Measurements from ENCODE around the gene SERF2. TPM values are rescaled to one million over a fixed set of nuclear protein-coding genes. Genes with fewer than 3 reads are reported as not detected.

Gene SERF2
- total and polyA plus RNA-seq, 10 of the 15 experiments (the other 5 are each of a cell fraction or from before 2014, with no cell fraction given): 464 to 4,159 (median 1,014) TPM

DNA sequence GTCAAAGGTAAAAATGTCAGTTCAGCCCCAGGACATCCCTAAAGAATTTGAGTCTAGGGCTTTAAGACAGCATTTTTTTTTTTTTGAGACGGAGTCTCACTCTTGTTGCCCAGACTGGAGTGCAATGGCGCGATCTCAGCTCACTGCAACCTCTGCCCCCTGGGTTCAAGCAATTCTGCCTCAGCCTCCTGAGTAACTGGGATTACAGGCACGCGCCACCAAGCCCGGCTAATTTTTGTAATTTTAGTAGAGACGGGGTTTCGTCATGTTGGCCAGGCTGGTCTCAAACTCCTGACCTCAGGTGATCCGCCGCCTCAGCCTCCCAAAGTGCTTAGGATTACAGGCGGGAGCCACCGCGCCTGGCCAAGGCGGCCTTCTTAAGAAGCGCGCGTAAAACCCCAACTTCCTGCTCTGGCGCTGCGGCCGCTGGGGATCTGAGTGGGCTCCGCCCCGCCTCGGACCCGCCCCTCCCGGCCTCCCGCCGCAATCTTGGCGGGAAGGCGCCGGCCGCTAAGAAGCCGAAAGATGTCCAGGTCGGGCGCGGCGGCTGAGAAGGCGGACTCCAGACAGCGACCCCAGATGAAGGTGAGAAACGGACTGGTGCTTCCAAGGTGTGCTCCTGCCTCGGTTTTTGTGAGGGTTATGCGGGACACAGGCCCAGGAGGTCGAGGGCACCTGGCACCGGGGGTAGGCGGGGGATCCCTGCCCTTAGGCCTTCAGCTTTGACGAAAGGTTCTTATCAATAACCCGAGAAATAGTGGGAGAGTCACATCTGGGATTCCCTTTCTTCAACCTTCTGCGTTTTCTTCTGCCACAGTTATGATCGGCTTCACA lies 34.6 kb downstream of the SERF2 start, which contains the start of gene WDR76 (continued):
- TF ChIP-seq, protein P1, sequence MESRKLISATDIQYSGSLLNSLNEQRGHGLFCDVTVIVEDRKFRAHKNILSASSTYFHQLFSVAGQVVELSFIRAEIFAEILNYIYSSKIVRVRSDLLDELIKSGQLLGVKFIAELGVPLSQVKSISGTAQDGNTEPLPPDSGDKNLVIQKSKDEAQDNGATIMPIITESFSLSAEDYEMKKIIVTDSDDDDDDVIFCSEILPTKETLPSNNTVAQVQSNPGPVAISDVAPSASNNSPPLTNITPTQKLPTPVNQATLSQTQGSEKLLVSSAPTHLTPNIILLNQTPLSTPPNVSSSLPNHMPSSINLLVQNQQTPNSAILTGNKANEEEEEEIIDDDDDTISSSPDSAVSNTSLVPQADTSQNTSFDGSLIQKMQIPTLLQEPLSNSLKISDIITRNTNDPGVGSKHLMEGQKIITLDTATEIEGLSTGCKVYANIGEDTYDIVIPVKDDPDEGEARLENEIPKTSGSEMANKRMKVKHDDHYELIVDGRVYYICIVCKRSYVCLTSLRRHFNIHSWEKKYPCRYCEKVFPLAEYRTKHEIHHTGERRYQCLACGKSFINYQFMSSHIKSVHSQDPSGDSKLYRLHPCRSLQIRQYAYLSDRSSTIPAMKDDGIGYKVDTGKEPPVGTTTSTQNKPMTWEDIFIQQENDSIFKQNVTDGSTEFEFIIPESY (IDR thresholded peaks at IDR 0.05): no peak
- TF ChIP-seq SRF (IDR thresholded peaks at IDR 0.05; ENCODE audit: low read depth in 2 of 2, low read length in 2 of 2) (no peak), EP300 (IDR thresholded peaks at IDR 0.05; ENCODE audit: borderline replicate concordance in 1 of 2, control insufficient read depth in 1 of 2, low read depth in 2 of 2, low read length in 2 of 2) (no peak), SUZ12 (IDR thresholded peaks at IDR 0.05; ENCODE audit: unreplicated experiment) (no peak), PML (IDR thresholded peaks at IDR 0.05; ENCODE audit: low read length) (peak; percentile 80; the same call in 1 of the 2 replicates), RCOR1 (conservative IDR thresholded peaks at IDR 0.05; ENCODE audit: low read depth, low read length) (no peak), RB1 (IDR thresholded peaks at IDR 0.05; ENCODE audit: borderline replicate concordance) (peak; percentile 100), NFXL1 (IDR thresholded peaks at IDR 0.05; ENCODE audit: borderline replicate concordance) (no peak), TARDBP (IDR thresholded peaks at IDR 0.05; ENCODE audit: borderline replicate concordance) (no peak), SMARCA5 (IDR thresholded peaks at IDR 0.05) (peak; percentile 66; the same call in 1 of the 2 replicates), BACH1 (IDR thresholded peaks at IDR 0.05; ENCODE audit: borderline replicate concordance) (no peak), GATAD2B (conservative IDR thresholded peaks at IDR 0.05; ENCODE audit: low read depth) (peak; percentile 68; the same call in 1 of the 2 replicates), YY1 (IDR thresholded peaks at IDR 0.05; ENCODE audit: low read depth, low read length) (peak; percentile 62; the same call in 1 of the 2 replicates), MYB (IDR thresholded peaks at IDR 0.05; ENCODE audit: borderline replicate concordance, low read depth, low read length) (no peak), ZBED1 (IDR thresholded peaks at IDR 0.05; ENCODE audit: borderline replicate concordance) (no peak), NR2C2 (IDR thresholded peaks at IDR 0.05; ENCODE audit: borderline replicate concordance, control insufficient read depth, insufficient read length, low read depth) (no peak)
- TF ChIP-seq, protein P2, sequence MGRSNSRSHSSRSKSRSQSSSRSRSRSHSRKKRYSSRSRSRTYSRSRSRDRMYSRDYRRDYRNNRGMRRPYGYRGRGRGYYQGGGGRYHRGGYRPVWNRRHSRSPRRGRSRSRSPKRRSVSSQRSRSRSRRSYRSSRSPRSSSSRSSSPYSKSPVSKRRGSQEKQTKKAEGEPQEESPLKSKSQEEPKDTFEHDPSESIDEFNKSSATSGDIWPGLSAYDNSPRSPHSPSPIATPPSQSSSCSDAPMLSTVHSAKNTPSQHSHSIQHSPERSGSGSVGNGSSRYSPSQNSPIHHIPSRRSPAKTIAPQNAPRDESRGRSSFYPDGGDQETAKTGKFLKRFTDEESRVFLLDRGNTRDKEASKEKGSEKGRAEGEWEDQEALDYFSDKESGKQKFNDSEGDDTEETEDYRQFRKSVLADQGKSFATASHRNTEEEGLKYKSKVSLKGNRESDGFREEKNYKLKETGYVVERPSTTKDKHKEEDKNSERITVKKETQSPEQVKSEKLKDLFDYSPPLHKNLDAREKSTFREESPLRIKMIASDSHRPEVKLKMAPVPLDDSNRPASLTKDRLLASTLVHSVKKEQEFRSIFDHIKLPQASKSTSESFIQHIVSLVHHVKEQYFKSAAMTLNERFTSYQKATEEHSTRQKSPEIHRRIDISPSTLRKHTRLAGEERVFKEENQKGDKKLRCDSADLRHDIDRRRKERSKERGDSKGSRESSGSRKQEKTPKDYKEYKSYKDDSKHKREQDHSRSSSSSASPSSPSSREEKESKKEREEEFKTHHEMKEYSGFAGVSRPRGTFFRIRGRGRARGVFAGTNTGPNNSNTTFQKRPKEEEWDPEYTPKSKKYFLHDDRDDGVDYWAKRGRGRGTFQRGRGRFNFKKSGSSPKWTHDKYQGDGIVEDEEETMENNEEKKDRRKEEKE (IDR thresholded peaks at IDR 0.05): no peak
- TF ChIP-seq, protein P3, sequence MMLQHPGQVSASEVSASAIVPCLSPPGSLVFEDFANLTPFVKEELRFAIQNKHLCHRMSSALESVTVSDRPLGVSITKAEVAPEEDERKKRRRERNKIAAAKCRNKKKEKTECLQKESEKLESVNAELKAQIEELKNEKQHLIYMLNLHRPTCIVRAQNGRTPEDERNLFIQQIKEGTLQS (IDR thresholded peaks at IDR 0.05; ENCODE audit: borderline replicate concordance, extremely low read depth, low read depth, low read length): no peak
- TF ChIP-seq, protein P4, sequence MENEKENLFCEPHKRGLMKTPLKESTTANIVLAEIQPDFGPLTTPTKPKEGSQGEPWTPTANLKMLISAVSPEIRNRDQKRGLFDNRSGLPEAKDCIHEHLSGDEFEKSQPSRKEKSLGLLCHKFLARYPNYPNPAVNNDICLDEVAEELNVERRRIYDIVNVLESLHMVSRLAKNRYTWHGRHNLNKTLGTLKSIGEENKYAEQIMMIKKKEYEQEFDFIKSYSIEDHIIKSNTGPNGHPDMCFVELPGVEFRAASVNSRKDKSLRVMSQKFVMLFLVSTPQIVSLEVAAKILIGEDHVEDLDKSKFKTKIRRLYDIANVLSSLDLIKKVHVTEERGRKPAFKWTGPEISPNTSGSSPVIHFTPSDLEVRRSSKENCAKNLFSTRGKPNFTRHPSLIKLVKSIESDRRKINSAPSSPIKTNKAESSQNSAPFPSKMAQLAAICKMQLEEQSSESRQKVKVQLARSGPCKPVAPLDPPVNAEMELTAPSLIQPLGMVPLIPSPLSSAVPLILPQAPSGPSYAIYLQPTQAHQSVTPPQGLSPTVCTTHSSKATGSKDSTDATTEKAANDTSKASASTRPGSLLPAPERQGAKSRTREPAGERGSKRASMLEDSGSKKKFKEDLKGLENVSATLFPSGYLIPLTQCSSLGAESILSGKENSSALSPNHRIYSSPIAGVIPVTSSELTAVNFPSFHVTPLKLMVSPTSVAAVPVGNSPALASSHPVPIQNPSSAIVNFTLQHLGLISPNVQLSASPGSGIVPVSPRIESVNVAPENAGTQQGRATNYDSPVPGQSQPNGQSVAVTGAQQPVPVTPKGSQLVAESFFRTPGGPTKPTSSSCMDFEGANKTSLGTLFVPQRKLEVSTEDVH (IDR thresholded peaks at IDR 0.05; ENCODE audit: low read depth, partially characterized antibody): peak; percentile 94
- TF ChIP-seq, protein P5, sequence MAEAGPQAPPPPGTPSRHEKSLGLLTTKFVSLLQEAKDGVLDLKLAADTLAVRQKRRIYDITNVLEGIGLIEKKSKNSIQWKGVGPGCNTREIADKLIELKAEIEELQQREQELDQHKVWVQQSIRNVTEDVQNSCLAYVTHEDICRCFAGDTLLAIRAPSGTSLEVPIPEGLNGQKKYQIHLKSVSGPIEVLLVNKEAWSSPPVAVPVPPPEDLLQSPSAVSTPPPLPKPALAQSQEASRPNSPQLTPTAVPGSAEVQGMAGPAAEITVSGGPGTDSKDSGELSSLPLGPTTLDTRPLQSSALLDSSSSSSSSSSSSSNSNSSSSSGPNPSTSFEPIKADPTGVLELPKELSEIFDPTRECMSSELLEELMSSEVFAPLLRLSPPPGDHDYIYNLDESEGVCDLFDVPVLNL (IDR thresholded peaks at IDR 0.05; ENCODE audit: low read depth, low read length): peak; percentile 79
